HCT116 (cell line): ENCODE results near the gene SEC31A.

Source experiments
- CBX3 ChIP-seq: IDR thresholded peaks from 2 replicates; pipeline ENCODE4 v1.6.1; 2012; ENCODE audit warnings: low read depth
- CEBPB ChIP-seq: IDR thresholded peaks from 2 replicates; pipeline ENCODE4 v1.6.1; 2012; ENCODE audit warnings: low read depth
- CTCF ChIP-seq, 3 experiments: fragments of 200-600 bp in 1 of 3; sonication (generic) in 1 of 3; IDR thresholded peaks in 2 of 3; conservative IDR thresholded peaks in 1 of 3; 2 replicates each; pipeline ENCODE4 v1.5.1; 2012 to 2017; ENCODE audit warnings: low read depth in 2 of 3, low read length in 2 of 3, antibody characterized with exemption in 1 of 3, borderline replicate concordance in 1 of 3, control low read depth in 1 of 3, mild to moderate bottlenecking in 1 of 3, mixed read lengths in 1 of 3, mixed run types in 1 of 3, moderate library complexity in 1 of 3; ENCODE audit not compliant: insufficient read depth in 1 of 3
- EGR1 ChIP-seq: IDR thresholded peaks from 2 replicates; pipeline ENCODE4 v1.6.1; 2012; ENCODE audit warnings: low read depth
- EZH2phosphoT487 ChIP-seq: fragments of 200-600 bp; IDR thresholded peaks from 2 replicates; pipeline ENCODE4 v1.6.1; 2018; ENCODE audit warnings: antibody characterized with exemption, borderline replicate concordance
- POLR2A ChIP-seq: IDR thresholded peaks from 2 replicates; pipeline ENCODE4 v1.7.0; 2011; ENCODE audit warnings: borderline replicate concordance; ENCODE audit not compliant: insufficient read depth, insufficient read length; ENCODE audit errors: extremely low read depth
- SRF ChIP-seq: IDR thresholded peaks from 2 replicates; pipeline ENCODE4 v1.6.1; 2012; ENCODE audit warnings: low read depth
- TCF7L2 ChIP-seq: IDR thresholded peaks from 2 replicates; pipeline ENCODE4 v1.7.0; 2011; ENCODE audit warnings: borderline replicate concordance, inconsistent platforms; ENCODE audit not compliant: insufficient read depth, insufficient read length; ENCODE audit errors: extremely low read depth
- YY1 ChIP-seq: IDR thresholded peaks from 2 replicates; pipeline ENCODE4 v1.6.1; 2011; ENCODE audit warnings: low read length, low read depth, moderate library complexity, mild to moderate bottlenecking; ENCODE audit not compliant: insufficient replicate concordance; ENCODE audit errors: extremely low read depth
- ZBTB33 ChIP-seq: IDR thresholded peaks from 2 replicates; pipeline ENCODE4 v1.6.1; 2011; ENCODE audit warnings: mild to moderate bottlenecking, low read length, moderate library complexity; ENCODE audit not compliant: insufficient replicate concordance; ENCODE audit errors: extremely low read depth

- TF ChIP-seq CTCF (IDR thresholded peaks at IDR 0.05 in 2 of 3, conservative IDR thresholded peaks at IDR 0.05 in 1 of 3; ENCODE audit: borderline replicate concordance in 1 of 3, insufficient read depth in 1 of 3, low read depth in 2 of 3, low read length in 2 of 3) (no peak), EGR1 (no peak), EZH2phosphoT487 (no peak), YY1 (no peak), ZBTB33 (no peak), POLR2A (no peak), TCF7L2 (no peak), SRF (no peak), CBX3 (no peak), CEBPB (no peak)
These were observed 4.6 kb downstream of the SEC31A start for GRCh38 chr4:82886147-82886942.
